PFSK-1 (cell line): ENCODE data around the gene AOPEP.

ENCODE experiments used
- POLR2AphosphoS5 ChIP-seq: IDR thresholded peaks from 2 replicates; pipeline ENCODE4 v1.6.1; 2012; ENCODE audit warnings: low read depth, mild to moderate bottlenecking, control low read depth, low read length, moderate library complexity
- SIN3A ChIP-seq: IDR thresholded peaks from 2 replicates; pipeline ENCODE4 v1.6.1; 2012; ENCODE audit warnings: mild to moderate bottlenecking, low read length, moderate library complexity, borderline replicate concordance; ENCODE audit not compliant: insufficient read depth
- TAF1 ChIP-seq: IDR thresholded peaks from 2 replicates; pipeline ENCODE4 v1.6.1; 2012; ENCODE audit warnings: low read length, control low read depth, borderline replicate concordance; ENCODE audit not compliant: insufficient read depth
- TF ChIP-seq, protein P1 (sequence below), 2 experiments: IDR thresholded peaks; 2 replicates each; pipeline versions ENCODE4 v1.6.1 to v1.8.0; 2011 to 2012; ENCODE audit warnings: low read depth in 2 of 2, low read length in 2 of 2, control low read depth in 1 of 2, inconsistent platforms in 1 of 2, mild to moderate bottlenecking in 1 of 2, moderate library complexity in 1 of 2; ENCODE audit not compliant: insufficient read depth in 1 of 2

- TF ChIP-seq SIN3A = no peak
- TF ChIP-seq TAF1 = no peak
- TF ChIP-seq POLR2AphosphoS5 = no peak
- TF ChIP-seq, protein P1, sequence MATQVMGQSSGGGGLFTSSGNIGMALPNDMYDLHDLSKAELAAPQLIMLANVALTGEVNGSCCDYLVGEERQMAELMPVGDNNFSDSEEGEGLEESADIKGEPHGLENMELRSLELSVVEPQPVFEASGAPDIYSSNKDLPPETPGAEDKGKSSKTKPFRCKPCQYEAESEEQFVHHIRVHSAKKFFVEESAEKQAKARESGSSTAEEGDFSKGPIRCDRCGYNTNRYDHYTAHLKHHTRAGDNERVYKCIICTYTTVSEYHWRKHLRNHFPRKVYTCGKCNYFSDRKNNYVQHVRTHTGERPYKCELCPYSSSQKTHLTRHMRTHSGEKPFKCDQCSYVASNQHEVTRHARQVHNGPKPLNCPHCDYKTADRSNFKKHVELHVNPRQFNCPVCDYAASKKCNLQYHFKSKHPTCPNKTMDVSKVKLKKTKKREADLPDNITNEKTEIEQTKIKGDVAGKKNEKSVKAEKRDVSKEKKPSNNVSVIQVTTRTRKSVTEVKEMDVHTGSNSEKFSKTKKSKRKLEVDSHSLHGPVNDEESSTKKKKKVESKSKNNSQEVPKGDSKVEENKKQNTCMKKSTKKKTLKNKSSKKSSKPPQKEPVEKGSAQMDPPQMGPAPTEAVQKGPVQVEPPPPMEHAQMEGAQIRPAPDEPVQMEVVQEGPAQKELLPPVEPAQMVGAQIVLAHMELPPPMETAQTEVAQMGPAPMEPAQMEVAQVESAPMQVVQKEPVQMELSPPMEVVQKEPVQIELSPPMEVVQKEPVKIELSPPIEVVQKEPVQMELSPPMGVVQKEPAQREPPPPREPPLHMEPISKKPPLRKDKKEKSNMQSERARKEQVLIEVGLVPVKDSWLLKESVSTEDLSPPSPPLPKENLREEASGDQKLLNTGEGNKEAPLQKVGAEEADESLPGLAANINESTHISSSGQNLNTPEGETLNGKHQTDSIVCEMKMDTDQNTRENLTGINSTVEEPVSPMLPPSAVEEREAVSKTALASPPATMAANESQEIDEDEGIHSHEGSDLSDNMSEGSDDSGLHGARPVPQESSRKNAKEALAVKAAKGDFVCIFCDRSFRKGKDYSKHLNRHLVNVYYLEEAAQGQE (IDR thresholded peaks at IDR 0.05; ENCODE audit: insufficient read depth in 1 of 2, low read depth in 2 of 2, low read length in 2 of 2) = no peak
These were observed 398.3 kb downstream of the AOPEP start for GRCh38 chr9:95124582-95125367.
